Lung (tissue), 12 donors: ENCODE results near the gene PCSK7. TPM values are rescaled to one million over a fixed set of nuclear protein-coding genes. Genes with fewer than 3 reads are reported as not detected.

Experiments
- ATAC-seq: fragments of 200-7000 bp; cut with Tn5 transposase; one replicate; pipeline ENCODE4 v1.9.1; 2020; ENCODE audit warnings: moderate number of reproducible peaks; ENCODE audit not compliant: insufficient read depth, low FRiP score
- DNase-seq, 3 donors: peaks; one replicate each; pipeline ENCODE4 v3.0.0-alpha.2; 2013 to 2017
- H3K27ac ChIP-seq, 2 donors: one replicate each; pipeline ENCODE4 v1.5.1; 2013; ENCODE audit warnings: mild to moderate bottlenecking in 2 of 2, moderate library complexity in 2 of 2, control low read depth in 1 of 2, inconsistent platforms in 1 of 2, low read depth in 1 of 2, low read length in 1 of 2
- H3K27me3 ChIP-seq, 3 donors: one replicate each; pipeline ENCODE4 v1.5.1; 2013; ENCODE audit warnings: low read length in 2 of 3; ENCODE audit not compliant: control insufficient read depth in 3 of 3, insufficient read depth in 3 of 3
- H3K36me3 ChIP-seq, 4 donors: one replicate each; pipeline ENCODE4 v1.5.1; 2013; ENCODE audit warnings: low read length in 4 of 4, mild to moderate bottlenecking in 1 of 4, moderate library complexity in 1 of 4; ENCODE audit not compliant: control insufficient read depth in 4 of 4, insufficient read depth in 4 of 4
- H3K4me1 ChIP-seq, 5 donors: one replicate each; pipeline ENCODE4 v1.5.1; 2013; ENCODE audit warnings: low read length in 5 of 5, mild to moderate bottlenecking in 2 of 5, moderate library complexity in 1 of 5; ENCODE audit not compliant: control insufficient read depth in 5 of 5, insufficient read depth in 5 of 5
- H3K4me3 ChIP-seq: one replicate; pipeline ENCODE4 v1.5.1; 2013; ENCODE audit warnings: mild to moderate bottlenecking, control low read depth, moderate library complexity
- H3K9ac ChIP-seq, 2 donors: one replicate each; pipeline ENCODE4 v1.5.1; 2013; ENCODE audit warnings: low read length in 2 of 2, control low read depth in 1 of 2; ENCODE audit not compliant: insufficient read depth in 1 of 2
- H3K9me3 ChIP-seq, 4 donors: one replicate each; pipeline ENCODE4 v1.5.1; 2013; ENCODE audit warnings: low read length in 3 of 4, mild to moderate bottlenecking in 1 of 4, moderate library complexity in 1 of 4; ENCODE audit not compliant: control insufficient read depth in 4 of 4, insufficient read depth in 3 of 4
- CTCF ChIP-seq: IDR thresholded peaks from 2 replicates; pipeline ENCODE4 v1.5.1; 2012; ENCODE audit warnings: mild to moderate bottlenecking; ENCODE audit errors: control extremely low read depth, extremely low read depth
- WGBS, 2 donors: extraction: QIAGEN DNeasy Blood & Tissue Kit; methylation state at CpG; one replicate each; pipeline ENCODE4 v1.1.7; 2013; 5-methylcytosine and 5-hydroxymethylcytosine counted together
- polyA plus RNA-seq, 2 donors: library from polyadenylated mRNA; stranded (reverse); fragments of 200-250 nt; gene quantifications; one replicate each; pipeline ENCODE4 v1.2.1, GENCODE V29; 2013
- total RNA-seq, 2 donors: library from RNA; depleted of rRNA in 1 of 2; stranded (reverse); fragments of >200 nt in 1 of 2; gene quantifications; one replicate each; pipeline ENCODE4 v1.2.1, GENCODE V29; 2014 to 2021
- donor health status: control.
- donor health status: control.
- donor health status: Bipolar disorder and iron deficiency.
- donor health status: healthy.
- donor health status: DM: yes; HTN: yes; CAD: no.

Gene PCSK7
- total and polyA plus RNA-seq, 4 donors: 29.2 to 82.5 (median 32.9) TPM

- H3K4me3 ChIP-seq: no peak overlapping the region
- 96 to 97% methylated on average over 17 of the region's 17 CpGs for WGBS, 2 donors
- H3K27ac ChIP-seq: no peak overlapping the region
- ATAC-seq (no peak), DNase-seq (no peak)
- TF ChIP-seq CTCF: no peak
- no peaks in the 10 kb centered on the region for H3K4me1 ChIP-seq
- H3K27me3 ChIP-seq: no peaks in the 10 kb centered on the region
- peaks cover 4 to 65% (median 13%) of the 10 kb centered on the region in 4 donors for H3K36me3 ChIP-seq
- H3K9me3 ChIP-seq: no peaks in the 10 kb centered on the region
- H3K9ac ChIP-seq: no peak overlapping the region
These were observed 39.4 kb downstream of the PCSK7 start for GRCh38 chr11:117192401-117192875.

GRCh38 chr11:117191680-117192400, 40.0 kb downstream of the PCSK7 start:
- H3K27me3 ChIP-seq: no peaks in the 10 kb centered on the region
- ATAC-seq: no peak
- H3K4me1 ChIP-seq: no peaks in the 10 kb centered on the region
- no peak for DNase-seq
- H3K9me3 ChIP-seq: no peaks in the 10 kb centered on the region
- no peak for TF ChIP-seq CTCF
- no peak overlapping the region for H3K9ac ChIP-seq
- H3K27ac ChIP-seq: no peak overlapping the region
- 95 to 97% methylated on average over 26 of the region's 26 CpGs for WGBS, 2 donors
- H3K36me3 ChIP-seq: peaks cover 6 to 69% (median 14%) of the 10 kb centered on the region in 4 donors
- no peak overlapping the region for H3K4me3 ChIP-seq

GRCh38 chr11:117189941-117190544, 41.8 kb downstream of the PCSK7 start:
- no peak overlapping the region for H3K9ac ChIP-seq
- no peaks in the 10 kb centered on the region for H3K9me3 ChIP-seq
- peaks cover 6 to 64% (median 14%) of the 10 kb centered on the region in 4 donors for H3K36me3 ChIP-seq
- peak overlapping the region in 1 of 2 donors; percentile 37 for H3K27ac ChIP-seq
- no peaks in the 10 kb centered on the region for H3K27me3 ChIP-seq
- no peak overlapping the region for H3K4me3 ChIP-seq
- DNase-seq: no peak
- 68 to 78% methylated on average over 8 of the region's 8 CpGs for WGBS, 2 donors
- no peak for TF ChIP-seq CTCF
- H3K4me1 ChIP-seq: no peaks in the 10 kb centered on the region
- ATAC-seq: no peak
